A549 (cell line): ENCODE results near the gene TMEM213.

ENCODE experiments used
- CTCF ChIP-seq: fragments of >200 bp; sonication (Bioruptor Twin); formaldehyde crosslinking; IDR thresholded peaks from 3 replicates; pipeline ENCODE4 v1.5.1; 2016
- HMGXB4 ChIP-seq: fragments of 250-450 bp; sonication (Bioruptor Pico); IDR thresholded peaks from 2 replicates; pipeline ENCODE4 v1.5.0; 2021; ENCODE audit warnings: mild to moderate bottlenecking, moderate library complexity, borderline replicate concordance
- USF2 ChIP-seq: fragments of 450-650 bp; IDR thresholded peaks from 2 replicates; pipeline ENCODE4 v1.6.1; 2014; ENCODE audit warnings: antibody characterized with exemption

- TF ChIP-seq CTCF (no peak), HMGXB4 (CRISPR knock-in tag) (no peak), USF2 (no peak)
These were observed 37.3 kb downstream of the TMEM213 start for GRCh38 chr7:138835087-138835486.
